Suprapubic skin (tissue), 3 donors: ENCODE results near the gene TP73.

Experiments
- EP300 ChIP-seq: sonication (generic); formaldehyde crosslinking; IDR thresholded peaks from one replicate; pipeline ENCODE4 v1.6.1; 2017; ENCODE audit warnings: antibody characterized with exemption
- POLR2A ChIP-seq, 2 donors: fragments of 450-650 bp; IDR thresholded peaks; one replicate each; pipeline ENCODE4 v1.6.1; 2017; ENCODE audit warnings: antibody characterized with exemption in 2 of 2, mild to moderate bottlenecking in 2 of 2, moderate library complexity in 2 of 2
- TF ChIP-seq, protein P1 (sequence below), 2 donors: fragments of 200-600 bp in 1 of 2; fragments of 450-650 bp in 1 of 2; sonication (generic) in 1 of 2; IDR thresholded peaks; one replicate each; pipeline ENCODE4 v1.5.1; 2016 to 2019; ENCODE audit warnings: antibody characterized with exemption in 2 of 2, mild to moderate bottlenecking in 1 of 2, moderate library complexity in 1 of 2

- TF ChIP-seq POLR2A (IDR thresholded peaks at IDR 0.05) = no peak
- TF ChIP-seq, protein P1, sequence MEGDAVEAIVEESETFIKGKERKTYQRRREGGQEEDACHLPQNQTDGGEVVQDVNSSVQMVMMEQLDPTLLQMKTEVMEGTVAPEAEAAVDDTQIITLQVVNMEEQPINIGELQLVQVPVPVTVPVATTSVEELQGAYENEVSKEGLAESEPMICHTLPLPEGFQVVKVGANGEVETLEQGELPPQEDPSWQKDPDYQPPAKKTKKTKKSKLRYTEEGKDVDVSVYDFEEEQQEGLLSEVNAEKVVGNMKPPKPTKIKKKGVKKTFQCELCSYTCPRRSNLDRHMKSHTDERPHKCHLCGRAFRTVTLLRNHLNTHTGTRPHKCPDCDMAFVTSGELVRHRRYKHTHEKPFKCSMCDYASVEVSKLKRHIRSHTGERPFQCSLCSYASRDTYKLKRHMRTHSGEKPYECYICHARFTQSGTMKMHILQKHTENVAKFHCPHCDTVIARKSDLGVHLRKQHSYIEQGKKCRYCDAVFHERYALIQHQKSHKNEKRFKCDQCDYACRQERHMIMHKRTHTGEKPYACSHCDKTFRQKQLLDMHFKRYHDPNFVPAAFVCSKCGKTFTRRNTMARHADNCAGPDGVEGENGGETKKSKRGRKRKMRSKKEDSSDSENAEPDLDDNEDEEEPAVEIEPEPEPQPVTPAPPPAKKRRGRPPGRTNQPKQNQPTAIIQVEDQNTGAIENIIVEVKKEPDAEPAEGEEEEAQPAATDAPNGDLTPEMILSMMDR (IDR thresholded peaks at IDR 0.05) = no peak
- no peak for TF ChIP-seq EP300
These were observed 59.1 kb downstream of the TP73 start for GRCh38 chr1:3711381-3711779.
